HG03521 (cell line): ENCODE data around the gene DAG1.
A peak's percentile ranks its signal among the peaks of the same experiment; 100 is the strongest.

Source experiments
- ATAC-seq: cut with Tn5 transposase; IDR thresholded peaks from one replicate; pipeline ENCODE4 v1.9.1; 2021; ENCODE audit warnings: mild to moderate bottlenecking, moderate library complexity; ENCODE audit not compliant: unreplicated experiment

DAG1 gene

DNA sequence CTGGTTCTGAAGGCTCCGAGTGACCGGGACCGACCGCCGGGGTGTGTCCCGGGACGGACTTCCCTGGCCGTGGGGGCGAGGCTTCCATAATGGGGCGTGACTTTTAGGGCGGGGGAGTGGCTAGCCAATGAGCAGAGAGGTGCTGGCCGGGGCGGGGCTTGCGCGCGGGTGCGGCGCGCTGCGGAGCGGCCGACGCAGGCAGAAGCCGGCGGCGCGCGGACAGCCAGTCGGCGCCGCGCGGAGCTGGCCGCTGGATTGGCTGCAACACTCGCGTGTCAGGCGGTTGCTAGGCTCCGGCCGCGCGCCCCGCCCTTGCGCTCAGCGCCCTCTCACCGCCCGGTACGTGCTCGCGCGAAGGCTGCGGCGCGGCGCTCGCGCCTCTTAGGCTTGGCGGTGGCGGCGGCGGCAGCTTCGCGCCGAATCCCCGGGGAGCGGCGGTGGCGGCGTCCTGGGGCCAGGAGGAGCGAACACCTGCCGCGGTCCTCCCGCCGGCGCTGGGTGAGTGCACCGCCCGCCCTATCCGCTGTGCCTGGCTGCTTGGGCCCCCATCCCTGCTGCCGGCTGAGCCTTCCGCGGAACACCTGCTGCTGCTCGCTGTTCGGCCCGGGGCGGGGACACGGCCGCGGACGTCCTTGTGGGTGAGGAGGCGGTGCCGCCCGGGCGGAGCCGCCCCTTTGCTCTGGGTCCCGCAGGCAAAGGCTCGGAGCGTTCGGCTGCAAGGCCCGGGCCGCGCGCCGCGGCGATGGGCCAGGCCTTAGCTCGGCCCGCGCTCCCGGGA lies at the start of gene DAG1:
DAG1 (plus strand) TSS at position 332 of the 778 bp plus-strand sequence. CDS start 40,268 bp downstream, outside the sequence.
- peak; percentile 81 for ATAC-seq

DNA sequence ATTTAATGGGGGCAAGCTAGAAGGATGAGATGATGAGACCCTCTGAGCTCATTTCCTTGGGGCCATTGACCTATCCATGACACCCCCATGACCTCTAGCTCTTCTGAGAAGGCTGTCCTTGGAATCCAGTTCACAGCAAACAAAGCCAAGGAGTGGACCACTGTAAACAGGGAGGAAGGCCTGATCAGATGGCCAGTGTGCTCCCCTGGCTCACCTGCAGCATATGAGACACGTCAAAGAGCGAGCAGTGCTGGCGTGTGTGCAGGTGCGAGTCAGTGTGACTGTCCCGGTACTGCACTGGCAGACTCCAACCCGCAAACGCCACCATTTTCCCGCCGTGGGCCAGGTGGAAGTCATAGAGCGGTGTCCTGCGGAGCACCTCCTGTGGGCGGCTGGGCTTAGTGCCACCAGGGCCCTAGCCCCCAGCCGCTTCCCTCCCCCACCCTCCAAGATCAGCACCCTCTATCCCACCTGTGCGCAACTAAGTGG lies 48.1 kb upstream of the DAG1 start:
- ATAC-seq = no peak

DNA sequence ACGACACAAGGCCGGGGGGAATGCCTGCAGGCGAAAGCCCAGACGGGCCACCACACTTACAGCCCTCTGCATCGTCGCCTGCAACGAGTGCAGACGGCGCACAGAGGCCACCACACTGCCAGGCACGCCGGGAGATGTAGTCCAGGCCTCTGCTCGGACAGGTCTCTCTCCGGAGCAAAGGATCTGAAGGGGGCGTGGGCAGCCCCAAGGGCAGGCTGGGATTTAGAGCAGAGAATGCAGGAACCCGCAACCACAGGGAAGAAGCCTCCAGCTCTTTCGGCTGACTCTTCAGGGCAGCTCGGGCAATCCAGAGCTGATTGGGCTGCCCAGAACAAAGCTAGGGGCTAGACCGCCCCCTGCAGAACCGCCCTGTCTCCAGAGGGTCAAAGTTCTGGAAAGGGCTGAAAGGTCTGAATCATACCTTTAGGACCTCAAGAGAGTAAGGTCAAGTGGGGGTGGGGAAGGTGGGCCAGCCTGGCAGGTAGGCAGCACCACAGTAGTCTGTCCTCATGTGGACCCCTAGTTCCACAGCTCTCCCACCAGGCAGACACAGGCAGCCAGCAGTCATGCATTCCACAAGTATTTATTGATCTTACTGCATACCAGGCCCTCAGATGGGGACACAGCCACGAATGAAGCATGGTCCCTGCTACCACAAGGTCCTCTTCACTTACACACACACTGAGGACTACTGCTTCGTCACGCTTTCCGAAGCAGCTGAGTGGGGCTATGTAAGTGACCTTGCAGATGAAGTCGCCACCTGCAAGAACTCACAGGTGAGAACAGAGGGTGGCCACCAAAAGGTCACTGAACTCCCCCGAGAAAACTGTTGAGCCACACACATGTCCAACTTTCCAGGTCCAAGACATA lies 47.5 kb upstream of the DAG1 start, which contains the start of gene AMT:
AMT (minus strand) TSS at position 95 of the 870 bp plus-strand sequence; CDS start at position 72, 23 bp downstream.
- ATAC-seq = no peak

DNA sequence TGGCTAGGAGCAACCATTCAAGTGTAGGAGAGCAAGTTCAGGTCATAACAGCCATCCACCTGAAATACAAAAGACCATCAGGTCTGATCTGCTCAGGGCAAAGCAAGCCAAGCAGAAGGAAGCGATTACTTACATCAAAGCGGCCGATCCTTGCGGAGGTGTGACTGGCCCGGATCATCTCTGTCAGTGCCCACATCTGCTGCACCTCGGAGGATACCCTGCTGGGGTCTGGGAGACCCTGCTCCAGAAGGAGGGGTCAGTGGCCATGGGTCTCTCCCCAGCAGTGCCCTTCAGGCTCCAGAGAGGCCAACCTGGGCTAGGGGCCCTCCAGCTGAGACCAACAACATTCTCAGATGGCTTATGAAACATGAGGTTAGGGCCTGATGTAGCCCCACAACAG lies 45.3 kb upstream of the DAG1 start:
- no peak for ATAC-seq

DNA sequence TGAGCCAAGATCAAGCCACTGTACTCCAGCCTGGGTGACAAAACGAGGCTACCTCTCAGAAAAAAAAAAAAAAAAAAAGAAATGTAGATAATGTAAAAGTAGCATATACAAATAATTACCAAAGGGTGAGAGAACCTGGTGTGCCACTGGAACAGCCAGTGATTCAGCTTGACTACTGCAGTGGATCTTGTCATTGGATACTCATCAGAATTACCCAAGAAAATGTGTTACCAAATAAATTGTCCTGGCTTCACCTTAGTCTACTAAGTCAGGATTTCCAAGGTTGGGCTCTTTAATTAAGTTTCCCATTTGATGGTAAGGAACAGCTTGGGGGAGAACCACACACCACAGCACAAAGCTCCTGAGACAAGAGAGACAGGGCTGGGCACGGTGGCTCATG lies 42.5 kb upstream of the DAG1 start:
- no peak for ATAC-seq

DNA sequence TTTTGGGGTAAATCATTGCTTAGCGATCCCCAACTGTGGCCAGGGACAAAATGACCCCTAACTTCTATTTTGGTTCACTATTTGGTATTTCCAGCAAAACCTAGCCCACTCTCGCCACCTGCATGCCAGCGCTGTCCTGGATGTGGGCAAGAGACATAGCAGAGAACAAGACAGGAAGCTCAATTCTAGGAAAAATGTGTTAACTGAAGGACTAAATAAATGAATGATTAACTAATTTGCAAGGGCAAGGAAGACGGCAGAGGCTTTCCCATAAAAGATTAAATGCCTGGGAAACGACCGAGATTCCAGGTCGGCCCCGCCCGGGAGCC lies 41.4 kb upstream of the DAG1 start:
- ATAC-seq = no peak

DNA sequence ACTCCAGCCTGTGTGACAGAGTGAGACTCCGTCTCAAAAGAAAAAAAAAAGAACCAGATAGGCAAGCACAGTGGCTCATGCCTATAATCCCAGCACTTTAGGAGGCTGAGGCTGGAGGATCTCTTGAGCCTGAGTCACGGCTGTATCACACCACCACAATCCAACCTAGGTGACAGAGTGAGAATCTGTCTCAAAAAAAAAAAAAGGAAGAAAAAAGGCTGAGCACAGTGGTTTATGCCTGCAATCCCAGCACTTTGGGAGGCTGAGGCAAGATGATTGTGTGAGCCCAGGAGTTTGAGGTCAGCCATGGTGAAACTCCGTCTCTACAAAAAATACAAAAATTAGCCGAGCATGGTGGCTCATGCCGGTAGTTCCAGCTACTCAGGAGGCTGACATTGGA lies 35.3 kb upstream of the DAG1 start:
- no peak for ATAC-seq

DNA sequence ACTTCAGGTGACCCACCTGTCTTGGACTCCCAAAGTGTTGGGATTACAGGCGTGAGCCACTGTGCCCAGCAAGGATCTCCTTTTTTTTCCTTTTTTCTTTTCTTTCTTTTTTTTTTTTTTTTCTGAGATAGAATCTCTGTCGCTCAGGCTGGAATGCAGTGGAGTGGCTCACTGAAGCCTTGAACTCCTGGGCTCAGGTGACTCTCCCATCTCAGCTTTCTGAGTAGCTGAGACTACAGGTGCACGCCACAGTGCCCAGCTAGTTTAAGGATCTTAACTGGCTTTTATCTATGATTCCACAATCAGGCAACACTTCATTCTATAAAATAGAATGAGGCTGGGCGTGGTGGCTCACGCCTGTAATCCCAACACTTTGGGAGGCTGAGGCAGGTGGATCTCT lies 24.7 kb upstream of the DAG1 start:
- no peak for ATAC-seq

DNA sequence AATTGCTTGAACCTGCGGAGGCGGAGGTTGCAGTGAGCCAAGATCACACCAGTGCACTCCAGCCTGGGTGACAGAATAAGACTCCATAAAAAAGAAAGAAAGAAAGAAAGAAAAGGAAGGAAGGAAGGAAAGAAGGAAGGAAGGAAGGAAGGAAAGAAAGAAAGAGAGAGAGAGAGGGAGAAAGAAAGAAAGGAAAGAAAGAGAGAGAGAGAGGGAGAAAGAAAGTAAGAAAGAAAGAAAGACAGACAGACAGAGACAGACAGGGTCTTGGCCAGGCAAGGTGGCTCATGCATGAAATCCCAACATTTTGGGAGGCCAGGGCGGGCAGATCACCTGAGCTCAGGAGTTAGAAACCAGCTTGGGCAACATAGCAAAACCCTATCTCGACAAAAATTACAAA lies 16.4 kb upstream of the DAG1 start:
- no peak for ATAC-seq

DNA sequence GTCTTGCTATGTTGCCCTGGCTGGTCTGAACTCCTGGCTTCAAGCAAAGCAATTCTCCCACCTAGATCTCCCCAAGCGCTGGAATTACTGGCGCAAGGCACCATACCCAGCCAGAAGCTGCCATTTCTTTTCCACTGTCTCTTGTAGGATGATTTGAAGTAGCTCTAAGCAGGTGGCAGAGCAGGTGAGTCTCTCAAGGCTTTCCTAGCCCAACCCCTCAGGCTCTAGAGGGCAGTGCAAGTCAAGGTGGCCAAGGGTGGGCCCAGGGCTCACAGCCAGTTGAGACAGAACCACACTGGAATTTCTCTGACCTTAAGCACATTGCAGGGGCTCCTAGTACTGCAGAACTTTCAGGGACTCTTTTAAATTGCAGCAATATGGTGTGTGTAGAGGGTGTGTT lies 15.6 kb upstream of the DAG1 start:
- no peak for ATAC-seq

DNA sequence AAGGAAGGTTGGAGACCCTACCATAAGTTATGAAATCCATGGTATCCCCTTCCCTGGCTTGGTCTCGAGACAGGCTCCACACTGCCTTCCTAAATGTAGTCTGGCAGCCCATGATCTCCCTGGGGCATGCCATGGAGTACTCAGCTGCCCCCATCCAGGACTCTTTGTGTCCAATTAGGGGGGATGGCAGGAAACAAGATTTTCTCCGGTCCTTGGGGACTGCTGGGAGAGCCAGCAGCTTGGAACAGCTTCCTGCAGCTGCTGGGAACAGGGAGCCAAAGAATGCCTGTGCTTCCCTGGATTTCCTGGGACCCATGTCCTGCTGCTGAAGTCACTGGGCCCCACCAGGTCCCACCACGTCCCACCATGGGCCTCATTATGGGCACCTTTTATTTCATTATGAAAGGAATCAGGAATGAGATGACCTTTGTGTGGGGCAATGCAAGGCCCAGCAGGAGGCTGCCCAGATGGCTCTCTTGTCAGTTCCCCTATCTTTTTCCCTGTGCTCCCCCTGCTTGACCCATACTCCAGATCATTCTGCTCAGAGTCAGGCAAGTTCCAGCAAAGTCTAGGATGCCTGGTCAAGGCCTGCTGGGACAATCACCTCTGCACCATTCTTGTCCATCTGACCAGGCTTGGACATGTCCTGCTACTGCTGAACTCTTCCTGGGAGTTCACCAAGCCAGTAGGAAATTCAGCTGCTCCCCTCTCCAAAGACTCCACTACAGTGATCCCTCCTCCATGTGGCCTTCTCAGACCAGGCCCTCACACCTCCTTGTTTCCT lies 15.0 kb upstream of the DAG1 start:
- no peak for ATAC-seq

DNA sequence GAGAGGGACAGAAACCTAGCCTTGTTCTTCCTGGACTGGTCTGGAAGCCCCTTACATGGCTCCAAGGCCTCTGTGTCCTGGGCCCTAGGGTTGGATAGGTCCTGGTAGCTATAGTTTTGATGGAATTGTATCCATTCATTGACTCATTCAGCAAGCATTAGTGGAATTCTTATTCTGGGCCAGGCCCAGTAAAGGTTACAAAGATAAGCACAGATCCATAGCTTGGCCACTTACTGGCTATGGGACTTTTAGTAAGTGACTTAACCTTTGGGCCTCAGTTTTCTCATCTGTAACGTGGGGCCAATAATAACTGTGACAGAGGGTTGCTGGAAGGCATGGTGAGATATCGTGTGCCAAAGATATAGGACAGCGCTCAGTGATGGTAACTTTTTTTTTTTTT lies 13.6 kb upstream of the DAG1 start:
- no peak for ATAC-seq

DNA sequence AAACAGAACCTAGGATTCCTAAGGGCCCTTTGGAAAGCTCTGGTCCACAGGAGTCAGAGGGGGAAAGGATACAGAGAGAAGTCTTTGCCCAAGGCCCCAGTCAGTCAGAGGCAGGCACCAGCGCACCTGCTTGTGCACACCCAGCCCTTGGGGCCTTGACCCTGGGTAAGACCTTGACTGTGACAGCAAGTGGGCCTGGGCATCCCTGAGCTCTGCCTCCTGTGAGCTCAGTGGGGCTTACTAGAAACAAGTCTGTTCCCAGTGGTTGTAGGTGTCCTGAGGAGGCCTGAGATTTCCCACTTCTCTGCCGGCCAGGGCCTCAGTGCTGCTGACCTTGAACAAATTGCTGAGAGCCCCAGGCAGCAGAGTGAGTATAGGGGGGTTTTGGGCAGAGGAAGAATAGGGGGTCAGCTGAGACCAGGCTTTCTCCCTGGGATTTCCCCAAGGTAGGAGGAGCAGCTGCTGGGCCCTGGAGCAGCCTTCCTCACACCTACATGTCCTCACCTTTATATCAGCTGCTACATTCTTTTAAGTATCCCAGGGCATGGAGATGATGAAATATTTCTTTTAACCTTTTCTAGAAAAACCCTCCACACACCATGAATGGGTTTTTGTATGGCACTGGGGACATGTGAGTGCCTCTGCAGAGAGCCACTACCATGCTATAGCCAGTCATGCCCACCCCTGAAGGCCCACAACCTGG lies 9.7 kb upstream of the DAG1 start:
- no peak for ATAC-seq

DNA sequence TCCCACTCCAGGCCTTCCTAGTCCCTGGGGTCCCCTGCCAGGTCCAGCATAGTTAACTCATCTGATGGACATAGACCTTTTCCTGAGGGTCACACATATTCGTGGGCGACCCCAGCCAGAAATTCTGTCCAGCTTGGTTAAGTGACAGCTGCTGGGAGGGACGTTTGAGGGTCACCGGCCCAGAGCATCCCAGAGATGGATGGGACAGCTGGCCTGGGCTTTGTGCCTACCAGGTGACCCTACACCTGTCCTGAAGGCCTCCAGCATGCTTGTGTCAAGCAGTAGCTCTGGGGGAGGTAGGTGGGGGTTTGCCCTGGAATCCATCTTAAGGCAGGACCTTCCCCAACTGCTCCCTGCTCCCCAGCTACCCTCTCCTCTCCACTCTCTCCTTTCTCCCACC lies 9.1 kb upstream of the DAG1 start:
- ATAC-seq = no peak

DNA sequence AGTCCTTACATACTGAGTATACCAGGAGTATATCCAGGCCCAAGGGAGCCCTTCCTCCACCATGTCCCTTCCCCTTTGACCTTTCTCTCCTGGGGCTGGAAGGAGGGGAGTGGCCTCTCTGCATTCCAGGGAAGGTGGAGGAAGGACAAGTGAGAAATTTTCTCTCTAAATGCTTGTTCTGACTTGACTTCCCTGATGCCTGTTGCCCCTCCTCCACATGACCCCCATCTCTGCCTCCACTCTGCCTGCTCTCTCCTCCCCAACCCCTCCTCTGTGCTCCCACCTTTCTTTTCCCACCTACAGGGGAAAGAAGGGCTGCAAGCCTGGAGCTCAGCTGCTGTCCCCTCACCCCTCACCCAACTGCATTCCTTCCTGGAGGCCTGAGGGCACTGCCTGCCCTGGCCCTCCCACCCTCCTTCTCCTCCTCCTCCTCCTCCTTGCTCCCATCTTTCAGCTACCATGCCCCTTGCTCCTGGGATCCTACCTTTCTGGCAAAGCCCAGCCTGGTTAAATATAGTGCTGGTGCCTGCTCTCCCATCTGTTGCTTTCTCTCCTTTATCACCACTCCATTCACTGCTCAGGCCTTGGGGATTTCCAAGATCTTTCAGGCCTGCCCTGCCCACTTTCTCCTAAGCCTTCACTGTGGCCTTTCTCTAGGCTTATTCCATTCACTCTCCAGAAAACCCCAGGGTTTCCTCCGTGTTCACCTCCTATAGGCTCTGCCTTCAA lies 8.5 kb upstream of the DAG1 start:
- ATAC-seq = no peak

DNA sequence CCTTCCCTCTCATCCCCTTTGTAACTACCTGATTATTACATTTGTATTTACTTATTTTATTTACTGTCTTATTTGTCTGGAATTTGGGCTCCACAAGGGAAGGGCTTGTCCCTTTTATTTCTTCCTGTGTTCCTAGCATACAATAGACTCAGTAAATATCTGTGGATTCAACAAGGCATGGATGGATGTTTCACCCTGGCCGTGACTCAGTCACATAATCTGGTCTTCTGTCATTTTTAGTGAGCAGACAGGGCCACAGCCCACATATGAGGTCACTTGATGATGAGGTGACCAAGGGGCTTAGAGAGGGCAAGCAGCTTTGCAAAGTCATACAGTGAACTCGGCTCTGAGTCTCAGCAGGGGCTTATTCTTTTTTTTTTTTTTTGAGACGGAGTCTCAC lies 7.8 kb upstream of the DAG1 start:
- ATAC-seq = no peak

DNA sequence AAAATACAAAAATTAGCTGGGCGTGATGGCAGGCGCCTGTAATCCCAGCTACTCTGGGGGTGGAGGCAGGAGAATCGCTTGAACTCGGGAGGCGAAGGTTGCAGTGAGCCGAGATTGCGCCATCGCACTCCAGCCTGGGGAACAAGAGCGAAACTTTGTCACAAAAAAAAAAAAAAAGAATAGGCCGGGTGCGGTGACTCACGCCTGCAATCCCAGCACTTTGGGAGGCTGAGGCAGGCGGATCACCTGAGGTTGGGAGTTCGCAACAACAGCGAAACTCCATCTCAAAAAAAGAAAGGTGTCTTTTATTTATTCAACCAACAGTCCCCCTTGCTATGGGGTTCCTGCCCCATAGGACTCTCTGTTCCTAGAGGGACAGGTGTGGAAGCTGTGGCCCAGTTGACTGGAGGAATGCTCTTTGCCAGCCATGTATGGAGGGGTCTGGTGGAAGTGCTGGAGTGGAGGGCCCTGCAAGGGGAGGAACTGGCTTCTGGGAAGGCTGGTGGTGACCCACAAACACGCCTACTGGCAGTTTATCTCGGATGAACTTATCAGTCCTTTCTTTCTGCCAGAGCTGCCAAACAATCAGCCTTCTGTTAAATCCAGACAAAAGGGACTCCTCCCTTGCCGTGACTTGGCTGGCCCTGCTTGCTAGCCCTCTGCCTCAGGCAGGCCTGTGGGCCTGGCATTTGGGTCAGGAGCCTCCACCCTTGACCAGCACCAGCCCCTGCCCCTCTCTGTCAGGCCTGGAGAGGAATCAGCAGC lies 4.6 kb upstream of the DAG1 start:
- ATAC-seq = no peak

DNA sequence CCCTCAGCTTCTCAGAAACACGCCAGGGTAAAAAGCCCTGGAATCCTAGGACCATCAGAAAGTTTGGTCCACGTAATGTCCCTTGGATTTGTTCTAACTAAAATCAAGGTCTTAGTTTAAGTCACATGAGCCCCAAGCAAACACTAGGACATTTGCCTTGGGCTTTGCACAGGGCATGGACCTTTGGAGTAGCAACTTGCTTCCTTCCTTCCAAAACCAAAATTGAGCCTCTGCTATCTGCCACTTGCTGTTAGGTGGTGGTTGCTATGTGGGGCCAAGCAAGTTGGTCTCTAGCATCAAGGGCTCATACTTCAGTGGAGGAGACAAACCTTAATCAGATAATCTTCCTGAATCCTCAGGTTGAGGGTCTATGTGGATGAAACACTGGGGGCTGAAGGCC lies 4.0 kb upstream of the DAG1 start:
- ATAC-seq = no peak
